K562 (cell line): ENCODE measurements around the gene MCFD2. TPM values are rescaled to one million over a fixed set of nuclear protein-coding genes. Genes with fewer than 3 reads are reported as not detected.

Experiments
- ATAC-seq: fragments of 200-7000 bp; cut with Tn5 transposase; 3 replicates; pipeline ENCODE4 v1.9.1; 2020; ENCODE audit warnings: moderate library complexity
- BruUV-seq: library from RNA; stranded (reverse); fragments of 400-500 nt; replicated peaks from 2 replicates; lab custom pipeline; 2021; lab: Mats Ljungman, UMichigan
- CTCF ChIA-PET: fragments of 300-600 bp; formaldehyde crosslinking; extraction: SDS; loops from one replicate; lab custom pipeline; 2021; ENCODE audit warnings: low intra/inter-chr PET ratio; lab: Yijun Ruan, JAX
- POLR2A ChIA-PET: fragments of 300-600, 350-650 bp; sonication (Branson Sonifier 250); formaldehyde crosslinking; extraction: SDS; loops from one replicate; lab custom pipeline; 2021; ENCODE audit warnings: antibody characterized with exemption, inconsistent platforms; lab: Yijun Ruan, JAX
- DNase-seq, 4 experiments: peaks; one replicate each; pipeline versions ENCODE4 v3.0.0 to v3.0.0-alpha.2; 2011 to 2018; ENCODE audit warnings: low spot score in 3 of 4, mixed read lengths in 3 of 4; ENCODE audit errors: extremely low read depth in 1 of 4
- FAIRE-seq: peaks from 2 replicates; lab custom pipeline; 2011; peaks lifted over from hg19 to GRCh38; lab: Jason Lieb, UNC
- H2AFZ ChIP-seq: 2 replicates; pipeline ENCODE4 v1.6.0; 2011; ENCODE audit warnings: low read depth, low read length, control low read depth, inconsistent platforms
- H3K27ac ChIP-seq: fragments of 200-600 bp; 3 replicates; pipeline ENCODE4 v1.8.0; 2011; ENCODE audit warnings: low read depth, mild to moderate bottlenecking, control low read depth, inconsistent platforms, low read length, moderate library complexity, mixed read lengths; ENCODE audit errors: extremely low read depth
- H3K27me3 ChIP-seq, 2 experiments: fragments of 300-600 bp in 1 of 2; 2 replicates in 1 of 2; 3 replicates in 1 of 2; pipeline versions ENCODE4 v1.6.0 to v1.8.0; 2011; ENCODE audit warnings: inconsistent platforms in 2 of 2, low read length in 2 of 2, mild to moderate bottlenecking in 1 of 2, mixed read lengths in 1 of 2, moderate library complexity in 1 of 2; ENCODE audit not compliant: control insufficient read depth in 2 of 2, insufficient read depth in 2 of 2
- H3K36me3 ChIP-seq: fragments of 300-600 bp; 3 replicates; pipeline ENCODE4 v1.8.0; 2011; ENCODE audit warnings: mild to moderate bottlenecking, low read length, inconsistent platforms; ENCODE audit not compliant: control insufficient read depth, insufficient read depth
- H3K4me1 ChIP-seq, 2 experiments: fragments of 200-600 bp in 1 of 2; replicated peaks in 1 of 2; 2 replicates in 1 of 2; 3 replicates in 1 of 2; pipeline versions ENCODE4 v1.5.1 to v1.8.0; 2011; ENCODE audit warnings: inconsistent platforms in 2 of 2, low read length in 2 of 2, mild to moderate bottlenecking in 1 of 2, mixed read lengths in 1 of 2, moderate library complexity in 1 of 2; ENCODE audit not compliant: control insufficient read depth in 2 of 2, insufficient read depth in 2 of 2
- H3K4me2 ChIP-seq: 2 replicates; pipeline ENCODE4 v1.6.1; 2011; ENCODE audit warnings: low read length, control low read depth, inconsistent platforms, mixed read lengths; ENCODE audit not compliant: insufficient read depth
- H3K4me3 ChIP-seq: fragments of 200-600 bp; sonication (generic), shearing (Covaris generic); 2 replicates; pipeline ENCODE4 v1.5.1; 2016; ENCODE audit warnings: control low read depth, inconsistent platforms
- H3K79me2 ChIP-seq: fragments of 200-600 bp; 3 replicates; pipeline ENCODE4 v1.8.0; 2011; ENCODE audit warnings: low read length, inconsistent platforms; ENCODE audit not compliant: control insufficient read depth, insufficient read depth
- H3K9ac ChIP-seq, 2 experiments: 2 replicates each; pipeline versions ENCODE4 v1.6.0 to v1.6.1; 2011; ENCODE audit warnings: low read depth in 2 of 2, low read length in 2 of 2, control low read depth in 1 of 2, inconsistent platforms in 1 of 2, mild to moderate bottlenecking in 1 of 2, mixed read lengths in 1 of 2; ENCODE audit not compliant: insufficient read depth in 1 of 2
- H3K9me1 ChIP-seq: one replicate; pipeline ENCODE4 v1.6.0; 2011; ENCODE audit warnings: inconsistent platforms, mild to moderate bottlenecking, low read length, moderate library complexity; ENCODE audit not compliant: control insufficient read depth, insufficient read depth
- H3K9me3 ChIP-seq: replicated peaks from 2 replicates; pipeline ENCODE4 v1.5.1; 2011; ENCODE audit warnings: low read depth, low read length, inconsistent platforms; ENCODE audit not compliant: control insufficient read depth, insufficient read depth
- H4K20me1 ChIP-seq: replicated peaks from 2 replicates; pipeline ENCODE4 v1.6.1; 2011; ENCODE audit warnings: low read length, inconsistent platforms, mixed read lengths; ENCODE audit not compliant: control insufficient read depth, insufficient read depth
- FOXK1 ChIP-seq: sonication (generic); formaldehyde crosslinking; IDR thresholded peaks from 2 replicates; pipeline ENCODE4 v1.8.0; 2022; ENCODE audit warnings: missing genetic modification reagents, mild to moderate bottlenecking, borderline replicate concordance
- NFATC3 ChIP-seq: fragments of 450-650 bp; IDR thresholded peaks from 2 replicates; pipeline ENCODE4 v1.6.1; 2017; ENCODE audit warnings: mild to moderate bottlenecking
- ZFPM2 ChIP-seq: fragments of 250-450 bp; sonication (Bioruptor Pico); IDR thresholded peaks from 2 replicates; pipeline ENCODE4 v1.5.1; 2022; ENCODE audit warnings: mild to moderate bottlenecking
- whole genome bisulfite sequencing: fragments of 100-300 bp; shearing (Covaris generic); methylation state at CpG from one replicate; pipeline ENCODE4 v1.1.6; 2016; ENCODE audit warnings: low coverage, mixed read lengths; ENCODE audit not compliant: insufficient coverage; ENCODE audit errors: missing lambda C conversion rate; 5-methylcytosine and 5-hydroxymethylcytosine counted together
- in situ Hi-C: fragments of 300-500 bp; cut with MboI; formaldehyde crosslinking; loops from 4 replicates; pipeline ENCODE4 v1.15.0; 2018; ENCODE audit warnings: inconsistent platforms, mixed read lengths
- intact Hi-C: fragments of 100-400 bp; cut with micrococcal nuclease; formaldehyde crosslinking; loops from 2 replicates; pipeline ENCODE4 v1.14.2; 2022
- polyA plus RNA-seq, 8 experiments: library from polyadenylated mRNA; depleted of rRNA in 4 of 8; stranded (reverse) in 5 of 8; unstranded in 3 of 8; fragments of >200 nt; fragmentation: Nextera tagmentation in 2 of 8; fragmentation: Illumina TruSeq in 1 of 8; extraction: Ambion mirVana in 2 of 8; extraction: Trizol in 1 of 8; gene quantifications; 2 replicates each; pipeline versions ENCODE4 v1.2.1 to v1.2.3, GENCODE V29; 2011 to 2014; ENCODE audit warnings: inconsistent platforms in 1 of 8, missing spikeins in 1 of 8
- total RNA-seq, 7 experiments: library from RNA; depleted of rRNA in 6 of 7; stranded (reverse); fragments of >200 nt in 6 of 7; fragmentation: Illumina TruSeq in 2 of 7; extraction: Trizol in 2 of 7; gene quantifications; 2 replicates each; pipeline versions ENCODE4 v1.2.1 to v1.2.3, GENCODE V29; 2011 to 2021; ENCODE audit warnings: low replicate concordance in 1 of 7

MCFD2 gene
- total and polyA plus RNA-seq, 9 of the 15 experiments (the other 6 are each of a cell fraction or from before 2014, with no cell fraction given) = 78.6 to 237 (median 123) TPM

- in situ Hi-C loops (loop anchor here (5.0 kb wide), 1 partner anchor 235 kb away; no protein-coding TSS in a partner anchor), intact Hi-C loops (loop anchor here (5.0 kb wide), 2 partner anchors 255 to 435 kb away; no protein-coding TSS in a partner anchor)
- ChIA-PET POLR2A (interaction anchor here (0.6 to 0.8 kb wide), 2 partner anchors 192 to 337 kb away, joined by 3 to 4 read pairs; no protein-coding TSS in a partner anchor), CTCF (interaction anchor here (0.7 kb wide), 1 partner anchor 254 kb away, joined by 3 read pairs; no protein-coding TSS in a partner anchor)
- ATAC-seq (no peak), DNase-seq (no peak), FAIRE-seq (peak; percentile 11)
- 4% methylated on average over 2 of the region's 2 CpGs for WGBS
- Histone ChIP-seq H3K4me1 (no peaks in the 10 kb centered on the region), H3K79me2 (no peaks in the 10 kb centered on the region), H4K20me1 (no peaks in the 10 kb centered on the region; the same call in 1 of the 2 replicates), H3K9ac (no peak overlapping the region; a peak in 1 of 4 replicates), H3K4me3 (no peak overlapping the region), H3K27ac (no peak overlapping the region), H3K4me2 (no peak overlapping the region), H2AFZ (no peak overlapping the region), H3K9me1 (no peaks in the 10 kb centered on the region), H3K36me3 (no peaks in the 10 kb centered on the region), H3K9me3 (no peaks in the 10 kb centered on the region), H3K27me3 (peaks cover 14 to 36% of the 10 kb centered on the region in 2 experiments)
- no TSS peak for BruUV-seq
- TF ChIP-seq ZFPM2 (CRISPR knock-in tag) (no peak), NFATC3 (no peak), FOXK1 (CRISPR knock-in tag) (no peak)
These were observed 28.3 kb downstream of the MCFD2 start for GRCh38 chr2:46887028-46887885.
